HUES64 (cell line): ENCODE results near the gene PCDHA6. TPM values are rescaled to one million over a fixed set of nuclear protein-coding genes. Genes with fewer than 3 reads are reported as not detected.
"Not testable (repeated sequence)": the region's sequence is repeated elsewhere in the genome, so short reads cannot be mapped to it uniquely, and the experiment has no call there.

Experiments used
- H3K27ac ChIP-seq: 2 replicates; pipeline ENCODE4 v1.7.0; 2013; ENCODE audit warnings: low read depth, low read length, inconsistent platforms
- H3K27me3 ChIP-seq: 2 replicates; pipeline ENCODE4 v1.6.1; 2013; ENCODE audit warnings: mild to moderate bottlenecking, low read length; ENCODE audit not compliant: insufficient read depth
- H3K36me3 ChIP-seq: 2 replicates; pipeline ENCODE4 v1.6.1; 2013; ENCODE audit warnings: mild to moderate bottlenecking, low read length; ENCODE audit not compliant: insufficient read depth
- H3K4me1 ChIP-seq: 2 replicates; pipeline ENCODE4 v1.6.1; 2013; ENCODE audit warnings: mild to moderate bottlenecking, low read length, moderate library complexity; ENCODE audit not compliant: insufficient read depth
- H3K4me3 ChIP-seq: 2 replicates; pipeline ENCODE4 v1.5.1; 2013; ENCODE audit warnings: mild to moderate bottlenecking, low read length, moderate library complexity
- H3K9ac ChIP-seq: 2 replicates; pipeline ENCODE4 v1.6.1; 2013; ENCODE audit warnings: mild to moderate bottlenecking, low read depth, low read length
- H3K9me3 ChIP-seq: 2 replicates; pipeline ENCODE4 v1.6.1; 2013; ENCODE audit warnings: low read depth, low read length; ENCODE audit not compliant: insufficient read depth
- WGBS: fragments of 150-250, 120-280 bp; methylation state at CpG from one replicate; pipeline ENCODE4 v1.1.7; 2013; ENCODE audit warnings: missing lambda C conversion rate; 5-methylcytosine and 5-hydroxymethylcytosine counted together
- polyA plus RNA-seq, 2 experiments: library from polyadenylated mRNA; stranded (reverse); fragments of 50-300 nt; gene quantifications; one replicate each; pipeline ENCODE4 v1.2.3, GENCODE V29; 2013

The PCDHA6 gene, protein sequence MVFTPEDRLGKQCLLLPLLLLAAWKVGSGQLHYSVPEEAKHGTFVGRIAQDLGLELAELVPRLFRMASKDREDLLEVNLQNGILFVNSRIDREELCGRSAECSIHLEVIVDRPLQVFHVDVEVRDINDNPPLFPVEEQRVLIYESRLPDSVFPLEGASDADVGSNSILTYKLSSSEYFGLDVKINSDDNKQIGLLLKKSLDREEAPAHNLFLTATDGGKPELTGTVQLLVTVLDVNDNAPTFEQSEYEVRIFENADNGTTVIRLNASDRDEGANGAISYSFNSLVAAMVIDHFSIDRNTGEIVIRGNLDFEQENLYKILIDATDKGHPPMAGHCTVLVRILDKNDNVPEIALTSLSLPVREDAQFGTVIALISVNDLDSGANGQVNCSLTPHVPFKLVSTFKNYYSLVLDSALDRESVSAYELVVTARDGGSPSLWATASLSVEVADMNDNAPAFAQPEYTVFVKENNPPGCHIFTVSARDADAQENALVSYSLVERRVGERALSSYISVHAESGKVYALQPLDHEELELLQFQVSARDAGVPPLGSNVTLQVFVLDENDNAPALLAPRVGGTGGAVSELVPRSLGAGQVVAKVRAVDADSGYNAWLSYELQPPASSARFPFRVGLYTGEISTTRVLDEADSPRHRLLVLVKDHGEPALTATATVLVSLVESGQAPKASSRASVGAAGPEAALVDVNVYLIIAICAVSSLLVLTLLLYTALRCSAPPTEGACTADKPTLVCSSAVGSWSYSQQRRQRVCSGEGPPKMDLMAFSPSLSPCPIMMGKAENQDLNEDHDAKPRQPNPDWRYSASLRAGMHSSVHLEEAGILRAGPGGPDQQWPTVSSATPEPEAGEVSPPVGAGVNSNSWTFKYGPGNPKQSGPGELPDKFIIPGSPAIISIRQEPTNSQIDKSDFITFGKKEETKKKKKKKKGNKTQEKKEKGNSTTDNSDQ
- polyA plus RNA-seq (2013, experiment 1 of 2), result 0.05 TPM
- polyA plus RNA-seq (2013, experiment 2 of 2), result 0.13 TPM

DNA sequence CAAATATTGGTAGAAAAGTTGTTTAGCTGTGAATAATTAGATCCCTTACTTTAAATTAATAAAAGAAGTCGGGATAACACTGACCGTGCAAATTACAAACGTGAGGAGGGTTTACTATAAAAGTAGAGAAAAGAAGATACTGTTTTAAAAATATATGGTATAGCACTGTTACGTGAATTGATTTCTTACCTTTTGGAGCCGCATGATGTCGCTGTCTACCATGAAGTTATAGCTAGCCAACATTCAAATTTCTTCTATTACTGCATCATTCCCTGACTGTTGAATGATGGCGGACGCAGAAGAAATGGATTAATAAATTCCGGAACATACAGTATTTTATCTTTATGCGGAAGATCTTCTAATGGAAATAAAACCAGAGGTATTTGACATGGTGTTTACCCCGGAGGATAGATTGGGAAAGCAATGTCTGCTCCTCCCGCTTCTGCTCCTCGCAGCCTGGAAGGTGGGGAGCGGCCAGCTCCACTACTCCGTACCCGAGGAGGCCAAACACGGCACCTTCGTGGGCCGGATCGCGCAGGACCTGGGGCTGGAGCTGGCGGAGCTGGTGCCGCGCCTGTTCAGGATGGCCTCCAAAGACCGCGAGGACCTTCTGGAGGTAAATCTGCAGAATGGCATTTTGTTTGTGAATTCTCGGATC, at the start of gene PCDHA6:
TSS of gene PCDHA6 (plus strand) at position 257 of the 658 bp plus-strand sequence. CDS start at position 389, 132 bp downstream.
- no peaks in the 10 kb centered on the region for H3K27me3 ChIP-seq
- no peaks in the 10 kb centered on the region for H3K9me3 ChIP-seq
- no peak within 1 kb of the TSS for H3K9ac ChIP-seq
- H3K36me3 ChIP-seq, result no peaks in the 10 kb centered on the region
- H3K4me1 ChIP-seq, result no peaks in the 10 kb centered on the region
- 96% methylated on average over 27 of the region's 27 CpGs for WGBS
- H3K27ac ChIP-seq, result no peak within 1 kb of the TSS
- no peak within 1 kb of the TSS for H3K4me3 ChIP-seq

DNA sequence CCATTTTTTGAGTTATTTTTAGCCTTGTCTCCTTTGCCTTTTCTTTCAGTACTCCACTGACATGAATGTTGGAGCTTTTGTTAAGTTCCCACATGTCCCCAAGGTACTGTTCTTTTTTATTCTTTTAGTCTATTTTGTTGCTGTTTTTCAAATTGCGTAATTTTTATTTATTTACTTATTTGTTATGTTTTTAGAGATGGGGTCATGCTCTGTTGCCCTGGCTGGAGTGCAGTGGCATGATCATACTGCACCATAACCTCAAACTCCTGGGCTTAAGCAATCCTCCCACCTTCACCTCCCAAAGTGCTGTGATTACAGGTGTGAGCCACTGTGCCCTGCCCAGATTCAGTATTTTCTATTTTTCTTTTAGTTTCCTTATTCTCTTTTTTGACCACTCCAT, 47.2 kb upstream of the PCDHA6 start:
- Histone ChIP-seq H3K9me3 (peaks cover 87% of the 10 kb centered on the region), H3K4me1 (no peaks in the 10 kb centered on the region), H3K9ac (no peak overlapping the region), H3K4me3 (no peak overlapping the region), H3K36me3 (no peaks in the 10 kb centered on the region), H3K27ac (no peak overlapping the region), H3K27me3 (no peaks in the 10 kb centered on the region)
- WGBS, result no CpG with 5 or more reads among the region's 1 CpG

DNA sequence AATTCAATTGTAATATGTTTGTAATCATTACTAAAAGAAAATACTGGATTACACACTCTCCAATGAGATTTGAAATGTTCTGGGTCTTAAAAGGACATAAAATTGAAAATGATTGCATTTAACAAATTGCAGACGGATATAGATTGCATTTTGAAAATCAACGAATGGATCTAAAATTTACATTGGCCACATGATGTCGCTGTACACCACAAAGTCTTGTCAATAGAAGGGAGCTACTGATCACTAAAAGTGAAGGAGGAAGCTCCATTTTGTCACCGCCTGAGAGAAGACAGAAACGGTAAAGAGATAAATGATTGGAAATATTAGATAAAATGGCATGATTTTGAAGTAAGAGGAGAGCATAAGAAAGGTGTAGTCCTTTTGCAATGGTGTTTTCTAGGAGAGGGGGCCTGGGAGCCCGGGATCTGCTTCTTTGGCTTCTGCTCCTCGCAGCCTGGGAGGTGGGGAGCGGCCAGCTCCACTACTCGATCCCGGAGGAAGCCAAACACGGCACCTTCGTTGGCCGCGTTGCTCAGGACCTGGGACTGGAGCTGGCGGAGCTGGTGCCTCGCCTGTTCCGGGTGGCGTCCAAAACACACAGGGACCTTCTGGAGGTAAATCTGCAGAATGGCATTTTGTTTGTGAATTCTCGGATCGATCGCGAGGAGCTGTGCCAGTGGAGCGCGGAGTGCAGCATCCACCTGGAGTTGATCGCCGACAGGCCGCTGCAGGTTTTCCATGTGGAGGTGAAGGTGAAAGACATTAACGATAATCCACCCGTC, 41.7 kb upstream of the PCDHA6 start, which contains the start of gene PCDHA1:
TSS of gene PCDHA1 (plus strand) at position 236 of the 782 bp plus-strand sequence.
- 89% methylated on average over 29 of the region's 29 CpGs for WGBS

DNA sequence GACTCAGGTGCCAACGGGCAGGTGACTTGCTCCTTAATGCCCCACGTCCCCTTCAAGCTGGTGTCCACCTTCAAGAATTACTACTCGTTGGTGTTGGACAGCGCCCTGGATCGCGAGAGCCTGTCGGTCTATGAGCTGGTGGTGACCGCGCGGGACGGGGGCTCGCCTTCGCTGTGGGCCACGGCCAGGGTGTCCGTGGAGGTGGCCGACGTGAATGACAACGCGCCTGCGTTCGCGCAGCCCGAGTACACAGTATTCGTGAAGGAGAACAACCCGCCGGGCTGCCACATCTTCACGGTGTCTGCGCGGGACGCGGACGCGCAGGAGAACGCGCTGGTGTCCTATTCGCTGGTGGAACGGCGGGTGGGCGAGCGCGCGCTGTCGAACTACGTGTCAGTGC, 40.3 kb upstream of the PCDHA6 start:
- H3K9me3 ChIP-seq, result peaks cover 48% of the 10 kb centered on the region
- H3K9ac ChIP-seq, H3K27me3 ChIP-seq, H3K27ac ChIP-seq, H3K4me3 ChIP-seq, H3K36me3 ChIP-seq, H3K4me1 ChIP-seq: not testable (repeated sequence)
- WGBS, result 96% methylated on average over 44 of the region's 44 CpGs

More for the DNA sequence above, 41.7 kb upstream of the PCDHA6 start, which contains the start of gene PCDHA1:
- Histone ChIP-seq H3K27ac (no peak within 1 kb of the TSS), H3K27me3 (no peaks in the 10 kb centered on the region), H3K4me3 (no peak within 1 kb of the TSS), H3K9me3 (peaks cover 52% of the 10 kb centered on the region), H3K9ac (no peak within 1 kb of the TSS), H3K36me3 (no peaks in the 10 kb centered on the region), H3K4me1 (no peaks in the 10 kb centered on the region)

DNA sequence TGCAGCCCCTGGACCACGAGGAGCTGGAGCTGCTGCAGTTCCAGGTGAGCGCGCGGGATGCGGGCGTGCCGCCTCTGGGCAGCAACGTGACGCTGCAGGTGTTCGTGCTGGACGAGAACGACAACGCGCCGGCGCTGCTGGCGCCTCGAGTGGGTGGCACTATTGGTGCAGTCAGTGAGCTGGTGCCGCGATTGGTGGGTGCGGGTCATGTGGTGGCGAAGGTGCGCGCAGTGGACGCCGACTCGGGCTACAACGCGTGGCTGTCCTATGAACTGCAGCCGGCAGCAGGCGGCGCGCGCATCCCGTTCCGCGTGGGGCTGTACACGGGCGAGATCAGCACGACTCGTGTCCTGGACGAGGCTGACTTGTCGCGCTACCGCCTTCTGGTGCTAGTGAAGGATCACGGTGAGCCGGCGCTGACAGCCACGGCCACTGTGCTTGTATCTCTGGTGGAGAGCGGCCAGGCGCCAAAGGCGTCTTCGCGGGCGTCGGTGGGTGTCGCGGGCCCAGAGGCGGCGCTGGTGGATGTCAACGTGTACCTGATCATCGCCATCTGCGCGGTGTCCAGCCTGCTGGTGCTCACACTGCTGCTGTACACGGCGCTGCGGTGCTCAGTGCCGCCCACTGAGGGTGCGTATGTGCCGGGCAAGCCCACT, 39.8 kb upstream of the PCDHA6 start:
- peaks cover 43% of the 10 kb centered on the region for H3K9me3 ChIP-seq
- not testable (repeated sequence) for H3K27ac ChIP-seq, H3K4me3 ChIP-seq, H3K36me3 ChIP-seq, H3K9ac ChIP-seq, H3K4me1 ChIP-seq, H3K27me3 ChIP-seq
- 96% methylated on average over 70 of the region's 70 CpGs for WGBS

DNA sequence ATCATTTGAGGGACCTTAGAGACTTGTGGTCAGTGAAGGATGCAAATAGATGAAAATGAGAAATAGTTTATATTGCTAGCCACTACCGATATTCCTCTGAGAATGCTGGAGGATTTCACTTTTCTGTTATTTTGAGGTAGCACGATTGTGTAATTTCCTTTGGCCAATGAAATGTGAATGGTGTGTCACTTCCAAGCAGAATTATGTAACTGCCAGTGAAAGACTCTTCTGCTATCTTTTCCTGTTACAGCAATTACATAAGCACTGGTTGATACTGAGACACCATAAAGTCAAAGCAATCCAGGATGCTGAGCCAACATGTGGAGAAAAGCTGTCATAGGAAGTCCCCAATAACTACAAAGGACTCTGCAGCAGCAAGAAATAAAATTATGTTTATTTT, 36.7 kb upstream of the PCDHA6 start:
- H3K27me3 ChIP-seq, result no peaks in the 10 kb centered on the region
- peaks cover 27% of the 10 kb centered on the region; the same call in 1 of the 2 replicates for H3K9me3 ChIP-seq
- H3K9ac ChIP-seq, result no peak overlapping the region
- H3K36me3 ChIP-seq, result no peaks in the 10 kb centered on the region
- H3K27ac ChIP-seq, result no peak overlapping the region
- WGBS, result 93% methylated on average over 2 of the region's 2 CpGs
- H3K4me1 ChIP-seq, result no peaks in the 10 kb centered on the region
- no peak overlapping the region for H3K4me3 ChIP-seq

DNA sequence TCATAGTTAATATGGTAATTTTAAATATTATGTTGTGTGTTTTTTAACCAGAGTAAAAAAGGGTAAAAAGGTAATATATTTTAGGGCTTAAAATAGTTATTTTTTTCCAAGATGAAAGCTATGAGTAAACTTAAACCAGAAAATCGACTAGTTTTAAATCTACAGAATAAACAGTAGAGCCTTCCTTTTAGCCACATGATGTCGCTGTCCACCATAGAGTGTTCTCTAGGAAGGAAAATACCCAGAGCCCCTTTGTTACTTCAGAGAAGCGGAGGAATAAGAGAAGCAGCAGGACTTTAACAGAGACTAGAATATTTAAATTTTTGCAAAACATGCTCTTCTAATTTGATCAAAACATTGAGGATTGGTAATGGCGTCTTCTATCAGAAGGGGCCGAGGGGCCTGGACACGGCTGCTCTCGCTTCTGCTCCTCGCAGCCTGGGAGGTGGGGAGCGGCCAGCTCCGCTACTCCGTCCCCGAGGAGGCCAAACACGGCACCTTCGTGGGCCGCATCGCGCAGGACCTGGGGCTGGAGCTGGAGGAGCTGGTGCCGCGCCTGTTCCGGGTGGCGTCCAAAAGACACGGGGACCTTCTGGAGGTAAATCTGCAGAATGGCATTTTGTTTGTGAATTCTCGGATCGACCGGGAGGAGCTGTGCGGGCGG, 33.0 kb upstream of the PCDHA6 start, which contains the start of gene PCDHA2:
TSS of gene PCDHA2 (plus strand) at position 258 of the 664 bp plus-strand sequence.
- Histone ChIP-seq H3K9me3 (peaks cover 20% of the 10 kb centered on the region; the same call in 1 of the 2 replicates), H3K4me3 (peak within 1 kb of the TSS; percentile 63), H3K27me3 (no peaks in the 10 kb centered on the region), H3K27ac (no peak within 1 kb of the TSS), H3K4me1 (no peaks in the 10 kb centered on the region), H3K9ac (0 out of 2 replicates have a peak within 1 kb of the TSS, but pooled peaks have one; percentile 40), H3K36me3 (no peaks in the 10 kb centered on the region)
- WGBS, result 93% methylated on average over 27 of the region's 27 CpGs

DNA sequence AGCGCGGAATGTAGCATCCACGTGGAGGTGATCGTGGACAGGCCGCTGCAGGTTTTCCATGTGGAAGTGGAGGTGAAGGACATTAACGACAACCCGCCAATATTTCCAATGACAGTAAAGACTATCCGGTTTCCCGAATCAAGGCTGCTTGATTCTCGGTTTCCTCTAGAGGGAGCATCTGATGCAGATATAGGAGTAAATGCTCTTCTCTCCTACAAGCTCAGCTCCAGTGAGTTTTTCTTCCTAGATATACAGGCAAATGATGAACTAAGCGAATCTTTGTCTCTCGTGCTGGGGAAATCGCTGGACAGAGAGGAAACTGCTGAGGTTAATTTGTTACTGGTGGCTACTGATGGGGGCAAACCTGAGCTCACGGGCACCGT, 32.5 kb upstream of the PCDHA6 start:
- H3K9ac ChIP-seq, result no peak overlapping the region
- 86% methylated on average over 15 of the region's 15 CpGs for WGBS
- H3K36me3 ChIP-seq, result no peaks in the 10 kb centered on the region
- H3K4me1 ChIP-seq, result no peaks in the 10 kb centered on the region
- H3K4me3 ChIP-seq, result peak overlapping the region; percentile 63
- no peaks in the 10 kb centered on the region for H3K27me3 ChIP-seq
- peaks cover 20% of the 10 kb centered on the region; the same call in 1 of the 2 replicates for H3K9me3 ChIP-seq
- H3K27ac ChIP-seq, result no peak overlapping the region

DNA sequence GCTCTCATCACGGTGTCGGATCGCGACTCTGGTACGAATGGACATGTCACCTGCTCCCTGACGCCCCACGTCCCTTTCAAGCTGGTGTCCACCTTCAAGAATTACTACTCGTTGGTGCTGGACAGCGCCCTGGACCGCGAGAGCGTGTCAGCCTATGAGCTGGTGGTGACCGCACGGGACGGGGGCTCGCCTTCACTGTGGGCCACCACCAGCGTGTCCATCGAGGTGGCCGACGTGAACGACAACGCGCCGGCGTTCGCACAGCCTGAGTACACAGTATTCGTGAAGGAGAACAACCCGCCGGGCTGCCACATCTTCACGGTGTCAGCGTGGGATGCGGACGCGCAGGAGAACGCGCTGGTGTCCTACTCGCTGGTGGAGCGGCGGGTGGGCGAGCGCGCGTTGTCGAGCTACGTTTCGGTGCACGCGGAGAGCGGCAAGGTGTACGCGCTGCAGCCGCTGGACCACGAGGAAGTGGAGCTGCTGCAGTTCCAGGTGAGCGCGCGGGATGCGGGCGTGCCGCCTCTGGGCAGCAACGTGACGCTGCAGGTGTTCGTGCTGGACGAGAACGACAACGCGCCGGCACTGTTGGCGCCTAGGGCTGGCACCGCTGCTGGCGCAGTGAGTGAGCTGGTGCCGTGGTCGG, 31.6 kb upstream of the PCDHA6 start:
- H3K4me3 ChIP-seq, H3K27ac ChIP-seq, H3K9ac ChIP-seq, H3K4me1 ChIP-seq, H3K27me3 ChIP-seq, H3K36me3 ChIP-seq: not testable (repeated sequence)
- WGBS, result 96% methylated on average over 72 of the region's 72 CpGs
- H3K9me3 ChIP-seq, result peaks cover 16% of the 10 kb centered on the region; the same call in 1 of the 2 replicates
